MCF 10A (cell line): ENCODE data around the gene ZFHX3. TPM values are rescaled to one million over a fixed set of nuclear protein-coding genes. Genes with fewer than 3 reads are reported as not detected.

ENCODE experiments used
- BruUV-seq: library from RNA; stranded (reverse); fragments of 400-500 nt; replicated peaks from 2 replicates; lab custom pipeline; 2021; lab: Mats Ljungman, UMichigan
- CTCF ChIA-PET: fragments of 300-600 bp; sonication (Branson Sonifier 250); formaldehyde crosslinking; extraction: SDS; loops from one replicate; lab custom pipeline; 2021; ENCODE audit warnings: antibody characterized with exemption, inconsistent platforms; lab: Yijun Ruan, JAX
- POLR2A ChIA-PET: fragments of 300-600, 350-650 bp; sonication (Branson Sonifier 250); formaldehyde crosslinking; extraction: SDS; loops from one replicate; lab custom pipeline; 2020; ENCODE audit warnings: antibody characterized with exemption, inconsistent platforms; lab: Yijun Ruan, JAX
- DNase-seq: peaks from one replicate; pipeline ENCODE4 v3.0.0-alpha.2; 2018; ENCODE audit not compliant: unreplicated experiment
- H3K27ac Mint-ChIP-seq: one replicate; pipeline ENCODE4 v1.8.0; 2022; ENCODE audit warnings: mild to moderate bottlenecking, low read depth, mixed read lengths; ENCODE audit not compliant: unreplicated experiment
- H3K27me3 Mint-ChIP-seq: one replicate; pipeline ENCODE4 v1.8.0; 2022; ENCODE audit warnings: mixed read lengths; ENCODE audit not compliant: insufficient read depth, unreplicated experiment
- H3K36me3 Mint-ChIP-seq: one replicate; pipeline ENCODE4 v1.8.0; 2022; ENCODE audit warnings: mild to moderate bottlenecking, moderate library complexity, mixed read lengths; ENCODE audit not compliant: insufficient read depth, unreplicated experiment
- H3K4me1 Mint-ChIP-seq: one replicate; pipeline ENCODE4 v1.8.0; 2022; ENCODE audit warnings: mixed read lengths; ENCODE audit not compliant: insufficient read depth, unreplicated experiment
- H3K4me3 Mint-ChIP-seq: one replicate; pipeline ENCODE4 v1.8.0; 2022; ENCODE audit warnings: mild to moderate bottlenecking, moderate library complexity, mixed read lengths; ENCODE audit not compliant: unreplicated experiment
- H3K9me3 Mint-ChIP-seq: one replicate; pipeline ENCODE4 v1.8.0; 2022; ENCODE audit warnings: mixed read lengths; ENCODE audit not compliant: unreplicated experiment
- CTCF ChIP-seq: fragments of 200-600 bp; IDR thresholded peaks from one replicate; pipeline ENCODE4 v1.8.0; 2022; ENCODE audit warnings: antibody characterized with exemption, mild to moderate bottlenecking; ENCODE audit not compliant: unreplicated experiment
- intact Hi-C: fragments of 100-400 bp; cut with micrococcal nuclease; formaldehyde crosslinking; loops from 2 replicates; pipeline ENCODE4 v1.14.1; 2022
- total RNA-seq: library from RNA; stranded (reverse); gene quantifications from 2 replicates; pipeline ENCODE4 v1.2.3, GENCODE V29; 2022

The ZFHX3 gene
- total RNA-seq, 1 experiment from 2014 or later: 27.4 TPM

GRCh38 chr16:72833969-72834368, 214.0 kb downstream of the ZFHX3 start:
- no peaks in the 10 kb centered on the region for H3K27me3 Mint-ChIP-seq
- intact Hi-C loops: loop anchor here (5.0 kb wide), 1 partner anchor 343 kb away; no protein-coding TSS in a partner anchor
- BruUV-seq: no TSS peak
- H3K4me1 Mint-ChIP-seq: peaks cover 4% of the 10 kb centered on the region
- TF ChIP-seq CTCF: no peak
- H3K9me3 Mint-ChIP-seq: no peaks in the 10 kb centered on the region
- no peak for DNase-seq
- ChIA-PET CTCF (interaction anchor here (0.6 to 4.8 kb wide), 14 partner anchors 24 to 754 kb away, joined by 3 to 43 read pairs (median 4); no protein-coding TSS in a partner anchor), POLR2A (interaction anchor here (0.6 kb wide), 1 partner anchor 578 kb away, joined by 3 read pairs; no protein-coding TSS in a partner anchor)
- H3K36me3 Mint-ChIP-seq: peaks cover 13% of the 10 kb centered on the region
- H3K4me3 Mint-ChIP-seq: no peak overlapping the region
- H3K27ac Mint-ChIP-seq: no peak overlapping the region

- H3K27ac Mint-ChIP-seq: no peak overlapping the region
- CTCF ChIA-PET: interaction anchor here (0.6 to 4.8 kb wide), 59 partner anchors 8 to 1192 kb away, joined by 3 to 48 read pairs (median 8); partner anchors contain the start of gene ZFHX3
- no peak for TF ChIP-seq CTCF
- H3K27me3 Mint-ChIP-seq: no peaks in the 10 kb centered on the region
- intact Hi-C loops: loop anchor here (5.0 kb wide), 1 partner anchor 344 kb away; no protein-coding TSS in a partner anchor
- H3K4me1 Mint-ChIP-seq: peaks cover 4% of the 10 kb centered on the region
- POLR2A ChIA-PET: interaction anchor here (0.6 to 0.7 kb wide), 3 partner anchors 182 to 653 kb away, joined by 3 to 4 read pairs (median 3); no protein-coding TSS in a partner anchor
- no peak for DNase-seq
- H3K9me3 Mint-ChIP-seq: no peaks in the 10 kb centered on the region
- no TSS peak for BruUV-seq
- H3K4me3 Mint-ChIP-seq: no peak overlapping the region
- H3K36me3 Mint-ChIP-seq: peaks cover 17% of the 10 kb centered on the region
Measured at GRCh38 chr16:72833482-72833881, 214.4 kb downstream of the ZFHX3 start.

GRCh38 chr16:72832621-72833248, 215.2 kb downstream of the ZFHX3 start:
- TF ChIP-seq CTCF: peak; percentile 89
- no TSS peak for BruUV-seq
- Mint-ChIP-seq H3K4me3 (no peak overlapping the region), H3K27ac (no peak overlapping the region), H3K27me3 (no peaks in the 10 kb centered on the region), H3K9me3 (no peaks in the 10 kb centered on the region), H3K4me1 (peaks cover 4% of the 10 kb centered on the region), H3K36me3 (peaks cover 24% of the 10 kb centered on the region)
- ChIA-PET POLR2A (interaction anchor here (0.5 to 1.7 kb wide), 9 partner anchors 44 to 237 kb away, joined by 3 to 9 read pairs (median 3); partner anchors contain the start of gene ZFHX3), CTCF (interaction anchor here (0.5 to 4.8 kb wide), 133 partner anchors 8 to 1193 kb away, joined by 3 to 48 read pairs (median 4); partner anchors contain the start of gene ZFHX3)
- intact Hi-C loops: loop anchor here (1.0 to 5.0 kb wide), 3 partner anchors 216 to 364 kb away; partner anchors contain the start of gene ZFHX3
- peak; percentile 80 for DNase-seq
